HTERT RPE-1 (cell line): ENCODE results near the gene ZNRF4.

Source experiments
- in situ Hi-C: fragments of 300-500 bp; cut with MboI; formaldehyde crosslinking; loops from 4 replicates; pipeline ENCODE4 v1.14.3; 2020; ENCODE audit warnings: low sequenced_read_pairs

Gene ZNRF4

DNA sequence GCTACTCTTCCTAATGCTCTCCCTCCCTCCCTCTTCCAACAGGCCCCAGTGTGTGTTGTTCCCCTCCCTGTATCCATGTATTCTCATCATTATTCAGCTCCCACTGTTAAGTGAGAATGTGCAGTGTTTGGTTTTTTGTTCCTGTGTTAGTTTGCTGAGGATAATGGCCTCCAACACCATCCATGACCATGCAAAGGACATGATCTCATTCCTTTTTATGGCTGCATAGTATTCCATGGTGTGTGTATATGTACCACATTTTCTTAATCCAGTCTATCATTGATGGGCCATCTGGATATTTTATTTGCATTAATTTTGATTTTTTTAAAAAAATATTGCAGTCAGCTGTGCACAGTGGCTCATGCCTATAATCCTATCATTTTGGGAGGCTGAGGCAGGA is 15.8 kb upstream of the ZNRF4 start:
- in situ Hi-C loops, result no loop called here

DNA sequence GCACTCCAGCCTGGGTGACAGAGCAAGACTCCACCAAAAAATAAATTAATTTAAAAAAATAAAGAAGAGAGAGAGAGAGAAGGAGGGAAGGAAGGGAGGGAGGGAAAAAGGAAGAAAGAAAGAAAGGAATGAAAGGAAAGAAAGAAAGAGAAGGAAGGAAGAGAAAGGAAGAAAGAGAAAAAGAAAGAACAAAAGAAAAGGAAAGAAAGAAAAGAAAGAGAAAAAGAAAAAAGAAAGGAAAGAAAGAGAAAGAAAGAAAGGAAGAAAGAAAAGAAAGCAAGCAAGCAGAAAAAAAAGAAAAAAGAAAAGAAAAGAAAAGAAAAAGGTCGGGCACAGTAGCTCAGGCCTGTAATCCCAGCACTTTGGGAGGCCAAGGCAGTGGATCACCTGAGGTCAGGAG is 14.9 kb upstream of the ZNRF4 start:
- in situ Hi-C loops, result no loop called here

DNA sequence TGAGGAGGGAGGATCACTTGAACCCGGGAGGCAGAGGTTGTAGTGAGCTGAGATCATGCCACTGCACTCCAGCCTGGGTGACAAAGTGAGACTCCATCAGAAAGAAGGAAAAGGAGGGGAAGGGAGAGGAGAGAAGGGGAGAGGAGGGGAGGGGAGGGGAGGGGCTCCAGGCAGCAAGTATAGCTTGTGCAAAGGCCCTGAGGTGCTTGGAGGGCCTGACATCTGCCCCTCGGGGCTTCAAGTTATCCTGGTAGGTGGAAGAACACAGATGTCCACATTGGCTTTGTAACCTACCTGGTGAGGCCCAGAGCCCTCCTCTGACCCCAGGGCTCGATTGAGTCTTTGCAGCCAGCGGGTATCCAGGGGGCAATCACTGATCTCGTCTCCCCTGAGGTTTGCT is 11.5 kb upstream of the ZNRF4 start:
- in situ Hi-C loops, result no loop called here

DNA sequence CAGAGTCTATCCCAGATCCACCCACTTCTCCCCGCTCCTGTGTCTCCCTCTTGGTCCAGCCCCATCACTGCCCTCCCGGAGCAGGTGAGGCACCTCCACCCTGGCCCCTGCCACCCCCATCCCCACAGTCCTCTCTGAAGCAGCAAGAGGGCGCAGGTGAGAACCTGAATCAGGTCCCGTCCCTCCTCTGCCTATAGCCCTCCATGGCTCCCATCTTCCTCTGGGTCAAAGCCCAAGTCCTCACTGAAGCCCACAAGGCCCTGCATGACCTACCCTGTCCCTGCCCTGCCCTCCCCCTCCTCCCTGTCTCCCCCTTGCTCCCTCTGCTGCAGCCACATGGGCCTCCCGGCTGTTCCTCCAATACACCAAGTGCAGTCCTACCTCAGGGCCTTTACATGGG is 10.8 kb upstream of the ZNRF4 start:
- in situ Hi-C loops, result no loop called here

DNA sequence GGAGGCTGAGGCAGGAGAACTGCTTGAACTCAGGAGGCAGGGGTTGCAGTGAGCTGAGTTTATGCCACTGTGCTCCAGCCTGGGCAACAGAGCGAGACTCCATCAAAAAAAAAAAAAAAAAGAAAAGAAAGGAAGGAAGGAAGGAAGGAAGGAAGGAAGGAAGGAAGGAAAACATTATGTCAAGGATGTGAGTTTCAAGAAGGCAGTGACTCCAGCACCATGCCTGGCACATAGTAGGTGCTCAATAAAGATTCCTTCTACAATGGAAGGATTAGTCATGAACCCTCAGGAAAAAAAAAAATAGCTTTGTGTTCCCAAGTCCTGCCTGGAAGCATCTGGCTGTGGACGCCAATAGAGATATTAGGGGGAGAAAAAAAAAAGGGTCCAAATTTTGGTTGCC is 10.1 kb upstream of the ZNRF4 start:
- in situ Hi-C loops, result no loop called here

DNA sequence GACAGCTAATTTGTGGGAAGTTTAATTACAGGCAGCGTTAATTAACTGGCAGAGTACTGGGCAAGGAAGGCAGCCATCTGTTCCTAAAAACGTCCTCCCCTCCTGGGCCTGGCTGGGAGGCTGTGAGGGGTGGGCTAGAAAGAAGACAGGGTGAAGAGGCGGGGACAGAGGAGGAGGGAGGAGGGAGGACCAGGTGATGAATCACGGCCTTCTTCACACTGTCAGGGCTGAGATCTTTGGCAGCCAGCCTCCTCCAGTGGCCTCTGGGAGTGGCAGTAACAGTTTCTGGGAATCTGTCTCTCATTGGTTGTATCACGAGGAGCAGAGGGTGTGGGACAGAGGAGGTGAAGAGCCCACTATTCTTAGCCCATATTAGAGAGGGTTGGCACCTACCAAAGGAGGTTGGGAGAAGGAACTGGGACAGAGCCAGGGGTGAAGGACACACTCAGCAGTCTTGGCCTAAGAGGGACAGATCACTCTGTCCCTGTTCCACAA is 9.6 kb upstream of the ZNRF4 start:
- in situ Hi-C loops, result no loop called here

DNA sequence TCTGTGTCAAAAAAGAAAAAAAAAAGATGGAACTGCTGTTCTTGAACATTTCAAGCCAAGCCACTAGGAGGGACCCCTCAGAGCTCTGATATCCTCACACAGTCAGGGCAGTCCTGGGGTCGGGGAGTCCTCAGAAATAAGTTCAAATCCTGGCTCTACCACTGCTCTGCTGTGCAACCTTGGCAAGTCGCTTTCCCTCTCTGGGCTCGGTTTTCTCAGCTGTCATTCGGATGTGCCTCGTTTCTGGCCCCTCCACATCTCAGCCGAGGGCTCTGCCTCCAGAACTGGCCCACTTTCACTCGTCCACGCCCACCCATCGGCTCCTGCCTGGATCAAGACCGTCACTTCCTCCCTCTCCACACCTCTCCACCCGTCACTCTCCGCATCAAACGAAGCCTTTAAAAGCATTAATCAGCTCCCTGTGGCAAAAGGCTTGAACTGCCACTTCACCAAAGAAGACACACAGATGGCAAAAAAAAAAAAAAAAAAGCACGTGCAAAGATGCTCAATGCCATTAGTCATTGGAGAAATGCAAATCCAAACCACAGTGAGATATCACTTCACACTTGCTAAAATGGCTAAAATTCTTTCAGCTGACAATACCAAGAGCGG is 7.4 kb upstream of the ZNRF4 start:
- in situ Hi-C loops, result no loop called here

DNA sequence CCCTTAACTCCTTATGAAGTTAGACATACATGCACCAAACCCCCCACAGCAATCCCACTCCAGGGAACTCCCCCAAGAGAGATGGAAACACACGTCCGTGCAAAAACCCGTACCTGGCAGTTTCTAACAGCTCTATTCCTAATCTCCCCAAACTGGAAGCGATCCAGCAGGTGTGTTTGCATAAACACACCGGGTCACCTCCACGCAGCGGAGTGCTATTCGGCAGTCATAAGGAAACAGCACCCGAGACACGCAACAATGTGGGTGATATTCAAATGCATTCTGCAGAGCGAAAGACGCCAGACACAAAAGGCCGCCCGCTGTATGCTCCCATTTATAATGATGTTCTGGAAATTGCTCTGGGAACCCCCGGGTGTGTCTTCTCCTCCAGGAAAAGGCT is 6.8 kb upstream of the ZNRF4 start:
- in situ Hi-C loops, result no loop called here

DNA sequence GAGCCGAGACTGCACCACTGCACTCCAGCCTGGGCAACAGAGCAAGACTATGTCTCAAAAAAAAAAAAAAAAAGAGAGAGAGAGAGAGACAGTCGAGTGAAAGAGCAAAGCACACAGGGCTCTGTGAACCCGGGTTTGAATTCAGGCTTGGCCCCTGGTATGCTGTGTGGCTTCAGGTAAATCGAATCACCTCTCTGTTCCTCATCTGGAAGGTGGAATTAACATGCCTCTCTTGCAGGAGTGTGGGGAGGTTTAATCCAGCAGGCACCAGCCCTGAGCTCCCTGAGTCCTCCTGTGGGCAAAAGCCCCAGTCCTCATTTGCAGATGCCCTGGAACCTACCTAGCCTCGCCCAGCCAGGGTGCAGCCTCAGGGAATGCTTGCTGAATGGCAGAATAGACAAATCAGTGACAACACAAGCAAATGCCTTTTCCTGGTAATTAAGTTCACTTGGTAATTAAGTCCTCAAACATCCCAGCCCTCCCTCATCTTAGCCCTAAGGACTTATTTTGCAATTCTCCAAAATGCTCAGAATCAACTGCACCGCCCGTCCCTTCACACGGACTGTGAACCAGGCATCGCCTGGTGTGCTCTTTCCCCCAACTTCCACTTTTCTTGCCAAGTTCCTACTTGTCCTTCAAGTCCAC is 4.6 kb upstream of the ZNRF4 start:
- in situ Hi-C loops, result no loop called here

DNA sequence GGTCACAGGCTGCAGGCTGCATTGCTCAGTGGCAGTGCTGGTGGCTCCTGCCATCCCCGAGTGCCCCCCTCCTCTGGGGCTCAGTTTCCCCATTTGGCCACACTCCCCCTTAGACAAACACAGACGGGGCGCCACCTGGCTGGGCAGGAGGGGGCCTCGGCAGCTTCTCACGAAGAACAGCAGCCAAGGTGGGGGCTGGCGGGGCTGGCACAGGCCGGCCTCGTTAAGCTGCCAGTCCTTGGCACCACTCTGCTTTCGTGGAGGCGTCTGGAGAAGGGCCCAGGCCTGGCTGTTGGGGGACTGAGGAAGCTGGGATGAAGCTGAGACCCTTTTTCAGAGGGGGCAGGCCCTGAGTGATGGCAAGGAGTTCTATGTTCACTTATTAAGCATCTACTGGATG is 3.7 kb upstream of the ZNRF4 start:
- in situ Hi-C loops, result no loop called here

DNA sequence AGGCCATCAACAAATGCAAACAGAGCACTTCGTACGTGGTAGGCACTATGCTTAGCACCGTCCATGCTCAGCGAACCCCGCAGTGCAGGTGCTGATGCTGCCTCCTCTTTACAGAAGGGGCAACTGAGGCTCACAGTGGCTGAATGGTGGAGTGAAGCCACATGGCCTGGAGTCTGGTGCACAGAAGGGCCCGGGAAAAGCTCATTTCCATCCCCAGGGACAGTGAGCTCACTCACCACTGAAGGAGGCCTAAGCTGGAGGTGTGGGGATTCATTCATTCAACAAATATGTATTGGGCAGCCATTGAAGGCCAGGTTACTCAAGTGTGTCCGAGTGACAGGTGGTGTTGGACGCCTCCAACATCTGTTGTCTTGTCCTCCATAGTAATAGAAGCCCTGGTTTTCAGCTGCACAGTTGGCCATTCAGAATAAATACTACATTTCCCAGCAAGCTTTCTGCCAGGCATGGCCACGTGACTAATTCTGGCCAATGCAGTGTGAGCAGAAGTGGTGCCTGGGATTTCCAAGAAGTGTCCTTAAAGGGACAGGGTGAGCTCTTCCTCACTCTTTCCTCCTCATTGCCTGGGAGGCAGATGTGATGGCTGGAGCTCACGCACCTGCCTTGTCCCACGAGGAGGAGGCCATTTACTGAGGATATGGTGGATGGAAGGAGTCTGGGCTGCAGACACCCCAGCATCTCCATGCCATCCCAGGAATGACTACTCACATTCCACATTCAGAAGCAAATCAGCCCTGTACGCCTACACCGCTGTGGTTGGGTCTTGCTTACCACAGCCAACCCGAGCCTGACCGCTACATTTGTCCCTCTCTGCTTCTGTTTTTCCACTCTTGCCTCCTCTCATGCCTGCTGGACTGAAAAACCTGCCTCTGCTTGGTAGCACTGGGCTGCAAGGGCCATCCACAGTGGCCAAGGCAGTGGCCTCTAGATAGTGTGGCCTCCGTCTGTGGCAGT is 2.3 kb upstream of the ZNRF4 start:
- in situ Hi-C loops, result no loop called here

DNA sequence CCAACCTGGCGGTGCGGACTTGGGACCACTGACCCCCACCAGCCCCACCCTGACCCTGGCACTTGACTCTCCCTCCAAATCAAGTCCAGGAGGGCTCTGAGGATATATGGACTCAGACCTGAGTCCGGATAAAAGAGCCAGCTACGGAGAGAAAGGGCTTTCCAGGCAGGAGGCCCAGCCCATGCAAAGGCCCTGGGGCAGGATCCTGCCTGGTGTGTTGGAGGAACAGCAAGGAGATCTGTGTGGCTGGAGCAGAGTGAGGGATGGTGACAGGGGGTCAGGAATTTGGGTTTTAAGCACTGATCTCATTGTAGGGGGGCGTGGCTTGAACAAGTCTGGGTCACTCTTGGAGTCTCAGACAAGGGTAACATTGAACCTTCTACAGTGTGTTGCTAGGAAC is 474 bp upstream of the ZNRF4 start:
- in situ Hi-C loops, result no loop called here

DNA sequence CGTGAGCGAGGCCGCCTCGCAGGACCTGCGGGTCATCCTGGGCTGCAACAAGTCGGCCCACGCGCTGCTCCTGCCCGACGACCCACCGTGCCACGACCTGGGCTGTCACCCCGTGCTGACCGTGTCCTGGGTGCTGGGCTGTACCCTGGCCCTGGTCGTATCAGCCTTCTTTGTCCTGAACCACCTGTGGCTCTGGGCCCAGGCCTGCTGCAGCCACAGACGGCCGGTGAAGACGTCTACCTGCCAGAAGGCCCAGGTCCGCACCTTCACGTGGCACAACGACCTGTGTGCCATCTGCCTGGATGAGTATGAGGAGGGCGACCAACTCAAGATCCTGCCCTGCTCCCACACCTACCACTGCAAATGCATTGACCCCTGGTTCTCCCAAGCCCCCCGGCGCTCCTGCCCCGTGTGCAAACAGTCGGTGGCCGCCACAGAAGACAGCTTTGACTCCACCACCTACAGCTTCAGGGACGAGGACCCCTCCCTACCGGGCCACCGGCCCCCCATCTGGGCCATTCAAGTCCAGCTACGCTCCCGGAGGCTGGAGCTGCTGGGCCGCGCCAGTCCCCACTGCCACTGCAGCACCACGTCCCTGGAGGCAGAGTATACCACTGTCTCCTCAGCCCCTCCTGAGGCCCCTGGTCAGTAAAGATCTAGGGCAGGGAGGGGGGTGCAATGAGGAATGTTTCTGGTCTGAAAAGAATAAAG is 1.1 kb downstream of the ZNRF4 start:
- in situ Hi-C loops, result no loop called here

DNA sequence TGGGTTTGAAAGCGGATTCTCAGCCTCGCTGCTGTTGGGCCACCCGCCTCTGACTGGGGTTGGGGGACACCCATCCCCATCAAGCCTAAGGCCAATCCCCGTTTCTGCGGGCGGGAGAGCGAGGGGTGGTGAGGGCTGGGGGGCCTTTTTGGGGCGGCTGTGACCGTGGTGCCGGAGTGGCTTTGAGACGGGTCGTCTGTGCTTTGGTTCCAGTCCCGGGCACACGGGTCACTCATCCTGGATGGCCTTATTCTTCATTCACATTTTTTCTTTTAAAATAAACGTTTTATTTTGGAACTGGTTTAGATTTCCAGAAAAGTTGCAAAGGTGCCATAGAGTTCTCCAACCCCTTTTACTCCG is 1.6 kb downstream of the ZNRF4 start:
- in situ Hi-C loops, result no loop called here

DNA sequence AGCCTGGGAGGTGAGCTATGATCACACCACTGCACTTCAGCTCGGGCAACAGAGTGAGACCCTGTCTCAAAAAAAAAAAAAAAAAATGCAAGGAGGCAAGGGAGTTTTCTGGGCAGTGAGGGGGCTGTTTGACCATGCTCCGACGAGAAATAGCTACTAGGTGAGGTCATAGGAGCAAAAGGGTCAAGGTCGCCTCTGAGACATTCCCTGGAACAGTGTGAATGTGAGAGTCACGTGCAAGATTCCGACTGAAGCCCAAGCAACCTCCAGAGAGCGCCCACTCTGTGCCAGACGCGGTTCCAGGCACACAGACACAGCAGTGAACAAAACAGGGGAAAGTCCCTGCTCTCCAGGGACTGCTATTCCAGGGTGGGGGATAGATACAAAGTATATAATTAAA is 2.5 kb downstream of the ZNRF4 start:
- in situ Hi-C loops, result no loop called here

DNA sequence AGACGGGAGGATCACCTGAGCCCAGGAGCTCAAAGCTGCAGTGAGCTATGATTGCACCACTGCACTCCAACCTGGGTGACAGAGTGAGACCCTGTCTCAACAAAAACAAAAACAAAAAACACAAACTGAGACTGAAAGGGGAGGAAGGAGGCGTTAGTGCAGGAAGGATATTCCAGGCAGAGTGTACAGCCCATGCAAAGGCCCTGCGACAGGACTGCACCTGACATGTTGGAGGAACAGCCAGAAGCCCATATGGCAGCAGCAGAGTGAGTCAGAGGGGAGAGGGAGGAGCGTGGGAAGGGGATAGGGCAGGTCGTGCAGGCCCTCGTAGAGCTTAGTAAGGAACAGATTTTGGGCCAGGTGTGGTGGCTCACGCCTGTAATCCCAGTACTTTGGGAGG is 3.2 kb downstream of the ZNRF4 start:
- in situ Hi-C loops, result no loop called here

DNA sequence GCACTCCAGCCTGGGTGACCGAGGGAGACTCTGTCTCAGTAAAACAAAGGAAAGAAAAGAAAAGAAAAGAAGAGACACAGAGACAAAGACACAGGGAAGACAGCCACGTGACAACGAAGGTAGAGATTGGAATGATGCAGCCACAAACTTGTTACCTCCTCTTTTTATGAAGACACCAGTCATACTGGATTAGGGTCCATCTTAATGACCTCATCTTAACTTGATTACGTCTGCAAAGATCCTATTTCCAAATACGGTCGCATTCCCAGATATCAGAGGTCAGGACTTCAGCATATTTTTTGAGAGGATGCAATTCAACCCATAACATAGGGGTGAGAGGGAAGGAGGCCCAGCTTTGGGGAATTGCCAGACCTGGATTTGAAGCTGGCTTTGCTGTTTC is 4.1 kb downstream of the ZNRF4 start:
- in situ Hi-C loops, result no loop called here

DNA sequence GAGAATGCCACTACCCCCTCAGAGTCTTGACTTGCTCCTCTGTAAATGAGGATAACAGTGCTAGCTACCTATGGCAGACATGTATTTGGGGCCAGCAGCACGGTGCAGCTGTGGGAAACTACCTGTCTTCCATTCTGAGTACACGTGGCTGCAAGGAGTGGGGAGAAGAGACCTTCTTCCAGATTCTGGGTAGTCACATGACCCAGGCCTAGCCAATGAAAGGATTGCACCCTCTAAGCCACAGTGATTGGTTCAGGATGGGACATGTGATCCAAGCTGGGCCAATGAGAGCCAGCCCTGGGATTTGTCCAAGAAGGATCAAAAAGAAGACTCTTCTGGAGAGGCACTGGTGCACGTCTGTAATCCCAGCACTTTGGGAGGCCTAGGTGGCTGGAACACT is 5.5 kb downstream of the ZNRF4 start:
- in situ Hi-C loops, result no loop called here

DNA sequence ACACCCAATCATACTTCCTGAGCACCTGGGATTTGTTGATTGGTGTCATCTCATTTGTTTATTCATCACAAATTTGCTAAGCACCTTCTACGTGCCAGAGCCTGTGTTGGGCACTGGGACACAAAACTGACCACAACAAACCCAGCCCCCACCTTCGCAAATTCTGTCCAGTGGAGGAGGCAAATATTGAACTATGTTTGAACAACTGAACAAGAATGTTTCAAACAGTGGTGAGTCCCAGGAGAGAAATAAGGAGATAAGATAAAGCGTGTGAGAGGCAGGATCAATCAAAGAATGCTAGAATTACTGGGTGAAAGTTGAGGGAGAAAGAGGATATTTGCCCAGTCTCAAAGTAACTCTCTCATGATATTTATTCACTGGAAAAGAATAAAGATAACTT is 8.7 kb downstream of the ZNRF4 start:
- in situ Hi-C loops, result no loop called here

DNA sequence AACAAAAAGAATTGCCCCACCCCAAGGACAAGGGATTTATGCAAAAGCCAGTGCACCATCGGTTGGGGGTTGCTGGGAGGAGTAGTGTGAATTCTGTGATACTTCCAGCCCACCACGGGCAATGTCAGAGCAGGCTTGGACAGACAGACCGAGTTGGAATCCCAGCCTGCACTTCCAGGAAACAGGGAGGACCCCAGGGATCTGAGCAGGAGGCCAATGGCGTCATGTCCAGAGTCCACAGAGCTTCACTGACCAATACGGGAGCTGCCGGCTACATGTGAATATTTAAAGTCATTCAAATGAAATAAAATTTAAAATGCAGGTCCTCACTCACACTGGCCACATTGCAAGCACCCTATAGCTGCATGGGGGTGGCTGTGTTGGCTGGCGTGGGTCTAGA is 10.9 kb downstream of the ZNRF4 start:
- in situ Hi-C loops, result no loop called here

DNA sequence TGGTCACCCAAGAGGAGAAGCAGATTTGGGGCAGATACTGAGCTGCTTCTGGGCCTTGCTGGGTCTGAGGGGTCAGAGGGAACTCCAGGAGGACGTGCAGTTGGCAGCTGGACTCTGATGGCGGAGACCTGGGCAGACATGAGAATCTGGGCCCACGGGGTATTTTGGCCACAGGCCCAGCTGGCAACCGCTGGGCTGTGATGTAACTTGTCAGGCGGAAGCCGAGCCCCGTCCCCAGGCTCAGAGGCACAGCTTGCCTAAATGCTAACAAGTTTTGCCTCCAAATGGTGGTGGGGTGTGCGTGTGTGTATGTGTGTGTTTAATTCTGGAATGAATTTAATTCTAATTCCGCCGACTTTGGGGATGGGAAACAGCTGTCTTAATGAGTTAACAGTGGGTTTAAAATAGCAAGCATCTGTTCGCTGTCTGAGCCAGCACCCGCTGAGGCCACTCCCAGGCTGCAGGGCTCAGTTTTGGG is 11.6 kb downstream of the ZNRF4 start:
- in situ Hi-C loops, result no loop called here
